Effector memory CD8-positive, alpha-beta T cell (primary cell): ENCODE data around the gene LRRC75A.
A peak's percentile ranks its signal among the peaks of the same experiment; 100 is the strongest.

ENCODE experiments used
- ATAC-seq: fragments of 150-1000 bp; cut with Tn5 transposase; replicated peaks from 2 replicates; pipeline ENCODE4 v1.10.0; 2021; ENCODE audit warnings: mild to moderate bottlenecking, moderate library complexity
- DNase-seq, 3 experiments: peaks; one replicate each; pipeline ENCODE4 v3.0.0; 2021
- H3K27ac Mint-ChIP-seq, 2 donors: one replicate each; pipeline ENCODE4 v1.8.0; 2022; ENCODE audit warnings: mild to moderate bottlenecking in 2 of 2, mixed read lengths in 2 of 2, moderate library complexity in 2 of 2
- H3K27me3 Mint-ChIP-seq, 2 donors: one replicate each; pipeline ENCODE4 v1.8.0; 2022; ENCODE audit warnings: mixed read lengths in 2 of 2
- H3K36me3 Mint-ChIP-seq: one replicate; pipeline ENCODE4 v1.8.0; 2022; ENCODE audit warnings: mild to moderate bottlenecking, moderate library complexity, mixed read lengths; ENCODE audit not compliant: insufficient read depth
- H3K4me1 Mint-ChIP-seq, 2 donors: one replicate each; pipeline ENCODE4 v1.8.0; 2022; ENCODE audit warnings: low read depth in 2 of 2, mixed read lengths in 2 of 2
- H3K4me3 Mint-ChIP-seq, 2 donors: one replicate each; pipeline ENCODE4 v1.8.0; 2022; ENCODE audit warnings: mild to moderate bottlenecking in 2 of 2, mixed read lengths in 2 of 2, moderate library complexity in 2 of 2
- H3K9me3 Mint-ChIP-seq, 2 donors: one replicate each; pipeline ENCODE4 v1.8.0; 2022; ENCODE audit warnings: mixed read lengths in 2 of 2

Gene LRRC75A

GRCh38 chr17:16488968-16489337 is 3.0 kb downstream of the LRRC75A start:
- H3K27ac Mint-ChIP-seq = no peak overlapping the region
- H3K4me3 Mint-ChIP-seq = no peak overlapping the region
- H3K36me3 Mint-ChIP-seq = peaks cover 4% of the 10 kb centered on the region
- DNase-seq = no peak
- H3K4me1 Mint-ChIP-seq = peaks cover 18% of the 10 kb centered on the region in 2 donors
- ATAC-seq = no peak
- no peaks in the 10 kb centered on the region for H3K27me3 Mint-ChIP-seq
- no peaks in the 10 kb centered on the region for H3K9me3 Mint-ChIP-seq

- DNase-seq (no peak), ATAC-seq (no peak)
- H3K27ac Mint-ChIP-seq = no peak overlapping the region
- peaks cover 4% of the 10 kb centered on the region for H3K36me3 Mint-ChIP-seq
- peaks cover 18% of the 10 kb centered on the region in 2 donors for H3K4me1 Mint-ChIP-seq
- H3K9me3 Mint-ChIP-seq = no peaks in the 10 kb centered on the region
- H3K4me3 Mint-ChIP-seq = no peak overlapping the region
- H3K27me3 Mint-ChIP-seq = no peaks in the 10 kb centered on the region
Observed at GRCh38 chr17:16488186-16488967, 3.6 kb downstream of the LRRC75A start.

- Mint-ChIP-seq H3K4me1 (peaks cover 14 to 18% of the 10 kb centered on the region in 2 donors), H3K27ac (no peak overlapping the region), H3K27me3 (no peaks in the 10 kb centered on the region), H3K9me3 (no peaks in the 10 kb centered on the region), H3K36me3 (peaks cover 4% of the 10 kb centered on the region), H3K4me3 (no peak overlapping the region)
- DNase-seq = no peak
- no peak for ATAC-seq
Observed at GRCh38 chr17:16486373-16487250, 5.4 kb downstream of the LRRC75A start.

- ATAC-seq (no peak), DNase-seq (no peak)
- Mint-ChIP-seq H3K9me3 (no peaks in the 10 kb centered on the region), H3K27me3 (no peaks in the 10 kb centered on the region), H3K4me3 (no peak overlapping the region), H3K36me3 (peaks cover 4% of the 10 kb centered on the region), H3K27ac (no peak overlapping the region), H3K4me1 (peaks cover 4 to 8% of the 10 kb centered on the region in 2 donors)
Observed at GRCh38 chr17:16484445-16485175, 7.4 kb downstream of the LRRC75A start.

- no peaks in the 10 kb centered on the region for H3K27me3 Mint-ChIP-seq
- peaks cover 4 to 8% of the 10 kb centered on the region in 2 donors for H3K4me1 Mint-ChIP-seq
- ATAC-seq = no peak
- DNase-seq = no peak
- no peaks in the 10 kb centered on the region for H3K36me3 Mint-ChIP-seq
- no peak overlapping the region for H3K27ac Mint-ChIP-seq
- H3K4me3 Mint-ChIP-seq = no peak overlapping the region
- H3K9me3 Mint-ChIP-seq = no peaks in the 10 kb centered on the region
Observed at GRCh38 chr17:16483021-16483645, 8.9 kb downstream of the LRRC75A start.

GRCh38 chr17:16482253-16482652 is 9.7 kb downstream of the LRRC75A start:
- no peak for DNase-seq
- Mint-ChIP-seq H3K9me3 (no peaks in the 10 kb centered on the region), H3K4me3 (no peak overlapping the region), H3K27me3 (no peaks in the 10 kb centered on the region), H3K27ac (no peak overlapping the region), H3K36me3 (no peaks in the 10 kb centered on the region), H3K4me1 (peaks cover 4 to 8% of the 10 kb centered on the region in 2 donors)
- ATAC-seq = no peak

- Mint-ChIP-seq H3K27me3 (no peaks in the 10 kb centered on the region), H3K27ac (no peak overlapping the region), H3K4me1 (peaks cover 0 to 5% of the 10 kb centered on the region in 2 donors), H3K9me3 (no peaks in the 10 kb centered on the region), H3K4me3 (no peak overlapping the region), H3K36me3 (no peaks in the 10 kb centered on the region)
- DNase-seq (no peak), ATAC-seq (no peak)
Observed at GRCh38 chr17:16480995-16481394, 11.0 kb downstream of the LRRC75A start.

GRCh38 chr17:16479264-16479663 is 12.7 kb downstream of the LRRC75A start:
- Mint-ChIP-seq H3K9me3 (no peaks in the 10 kb centered on the region), H3K27ac (no peak overlapping the region), H3K36me3 (no peaks in the 10 kb centered on the region), H3K27me3 (no peaks in the 10 kb centered on the region), H3K4me3 (no peak overlapping the region), H3K4me1 (peaks cover 0 to 2% of the 10 kb centered on the region in 2 donors)
- ATAC-seq (no peak), DNase-seq (no peak)

- ATAC-seq = no peak
- Mint-ChIP-seq H3K27me3 (no peaks in the 10 kb centered on the region), H3K36me3 (no peaks in the 10 kb centered on the region), H3K4me3 (no peak overlapping the region), H3K27ac (peak overlapping the region in 1 of 2 donors; percentile 53), H3K9me3 (no peaks in the 10 kb centered on the region), H3K4me1 (peaks cover 0 to 2% of the 10 kb centered on the region in 2 donors)
- DNase-seq = no peak
Observed at GRCh38 chr17:16478649-16479048, 13.3 kb downstream of the LRRC75A start.

- DNase-seq (no peak), ATAC-seq (no peak)
- Mint-ChIP-seq H3K9me3 (no peaks in the 10 kb centered on the region), H3K27me3 (no peaks in the 10 kb centered on the region), H3K27ac (peak overlapping the region; percentile 53 to 56), H3K4me3 (no peak overlapping the region), H3K36me3 (no peaks in the 10 kb centered on the region), H3K4me1 (peaks cover 0 to 2% of the 10 kb centered on the region in 2 donors)
Observed at GRCh38 chr17:16477666-16478065, 14.3 kb downstream of the LRRC75A start.

GRCh38 chr17:16477255-16477654 is 14.7 kb downstream of the LRRC75A start:
- H3K27me3 Mint-ChIP-seq = no peaks in the 10 kb centered on the region
- H3K36me3 Mint-ChIP-seq = no peaks in the 10 kb centered on the region
- peak overlapping the region in 1 of 2 donors; percentile 56 for H3K27ac Mint-ChIP-seq
- H3K9me3 Mint-ChIP-seq = no peaks in the 10 kb centered on the region
- peaks cover 0 to 2% of the 10 kb centered on the region in 2 donors for H3K4me1 Mint-ChIP-seq
- ATAC-seq = no peak
- no peak overlapping the region for H3K4me3 Mint-ChIP-seq
- no peak for DNase-seq

- H3K27me3 Mint-ChIP-seq = no peaks in the 10 kb centered on the region
- ATAC-seq (no peak), DNase-seq (no peak)
- H3K4me1 Mint-ChIP-seq = peaks cover 0 to 8% of the 10 kb centered on the region in 2 donors
- H3K27ac Mint-ChIP-seq = no peak overlapping the region
- H3K4me3 Mint-ChIP-seq = no peak overlapping the region
- peaks cover 3% of the 10 kb centered on the region for H3K36me3 Mint-ChIP-seq
- H3K9me3 Mint-ChIP-seq = no peaks in the 10 kb centered on the region
Observed at GRCh38 chr17:16475179-16475704, 16.8 kb downstream of the LRRC75A start.
